Effector memory CD4-positive, alpha-beta T cell (primary cell): ENCODE data around the gene LAMC2.

Experiments
- DNase-seq, 3 donors: peaks; one replicate each; pipeline ENCODE4 v3.0.0-alpha.2; 2020
- H3K27ac ChIP-seq: 2 replicates; pipeline ENCODE4 v1.7.0; 2013; ENCODE audit warnings: mild to moderate bottlenecking, low read length, moderate library complexity; ENCODE audit not compliant: insufficient read depth, poor library complexity, severe bottlenecking
- H3K27me3 ChIP-seq: replicated peaks from 2 replicates; pipeline ENCODE4 v1.7.0; 2013; ENCODE audit warnings: mild to moderate bottlenecking, low read length; ENCODE audit not compliant: insufficient read depth, control insufficient read depth, poor library complexity, severe bottlenecking
- H3K36me3 ChIP-seq: 2 replicates; pipeline ENCODE4 v1.7.0; 2013; ENCODE audit warnings: mild to moderate bottlenecking, low read length, moderate library complexity; ENCODE audit not compliant: control insufficient read depth, insufficient read depth
- H3K4me1 ChIP-seq: 2 replicates; pipeline ENCODE4 v1.7.0; 2013; ENCODE audit warnings: low read length, mild to moderate bottlenecking; ENCODE audit not compliant: control insufficient read depth, insufficient read depth, poor library complexity, severe bottlenecking
- H3K4me3 ChIP-seq: 2 replicates; pipeline ENCODE4 v1.7.0; 2013; ENCODE audit warnings: low read length, low read depth, mild to moderate bottlenecking; ENCODE audit not compliant: insufficient read depth, poor library complexity, severe bottlenecking
- H3K9me3 ChIP-seq: 2 replicates; pipeline ENCODE4 v1.7.0; 2013; ENCODE audit warnings: mild to moderate bottlenecking, low read length, moderate library complexity; ENCODE audit not compliant: control insufficient read depth

LAMC2 gene

GRCh38 chr1:183291216-183291762, 105.2 kb downstream of the LAMC2 start:
- Histone ChIP-seq H3K36me3 (no peaks in the 10 kb centered on the region), H3K27me3 (no peaks in the 10 kb centered on the region), H3K27ac (no peak overlapping the region), H3K4me1 (no peaks in the 10 kb centered on the region), H3K9me3 (no peaks in the 10 kb centered on the region), H3K4me3 (no peak overlapping the region)
- DNase-seq, result no peak

GRCh38 chr1:183291802-183292514, 105.9 kb downstream of the LAMC2 start:
- Histone ChIP-seq H3K36me3 (no peaks in the 10 kb centered on the region), H3K4me1 (no peaks in the 10 kb centered on the region), H3K27me3 (no peaks in the 10 kb centered on the region), H3K9me3 (no peaks in the 10 kb centered on the region), H3K27ac (no peak overlapping the region), H3K4me3 (no peak overlapping the region)
- no peak for DNase-seq

- Histone ChIP-seq H3K27me3 (no peaks in the 10 kb centered on the region), H3K9me3 (no peaks in the 10 kb centered on the region), H3K4me3 (no peak overlapping the region), H3K4me1 (no peaks in the 10 kb centered on the region), H3K36me3 (no peaks in the 10 kb centered on the region), H3K27ac (no peak overlapping the region)
- DNase-seq, result no peak
Observed at GRCh38 chr1:183293241-183293640, 107.2 kb downstream of the LAMC2 start.

GRCh38 chr1:183293876-183294275, 107.8 kb downstream of the LAMC2 start:
- no peaks in the 10 kb centered on the region for H3K27me3 ChIP-seq
- H3K4me3 ChIP-seq, result no peak overlapping the region
- no peaks in the 10 kb centered on the region for H3K4me1 ChIP-seq
- no peaks in the 10 kb centered on the region for H3K9me3 ChIP-seq
- DNase-seq, result no peak
- no peaks in the 10 kb centered on the region for H3K36me3 ChIP-seq
- H3K27ac ChIP-seq, result no peak overlapping the region
